AG04449 (cell line): ENCODE results near the gene ZSCAN12.

Experiments
- CTCF ChIA-PET: fragments of 350-600 bp; formaldehyde crosslinking; extraction: SDS; loops from one replicate; lab custom pipeline; 2021; ENCODE audit warnings: antibody characterized with exemption; lab: Yijun Ruan, JAX
- POLR2A ChIA-PET: fragments of 400-600, 350-600 bp; formaldehyde crosslinking; extraction: SDS; loops from one replicate; lab custom pipeline; 2020; ENCODE audit warnings: antibody characterized with exemption, inconsistent platforms; lab: Yijun Ruan, JAX
- DNase-seq: peaks from one replicate; pipeline ENCODE4 v3.0.0-alpha.2; 2010; ENCODE audit warnings: low read depth, low spot score
- H3K4me3 ChIP-seq: 2 replicates; pipeline ENCODE4 v1.5.1; 2011; ENCODE audit warnings: low read depth, mild to moderate bottlenecking, control low read depth, low read length
- CTCF ChIP-seq: IDR thresholded peaks from one replicate; pipeline ENCODE4 v1.5.1; 2011; ENCODE audit warnings: mild to moderate bottlenecking, moderate library complexity, low read length, control low read depth, inconsistent platforms; ENCODE audit not compliant: insufficient read depth; ENCODE audit errors: missing control alignments

ZSCAN12 gene

GRCh38 chr6:28436404-28436803, 36.9 kb upstream of the ZSCAN12 start:
- no peak for DNase-seq
- H3K4me3 ChIP-seq, result no peak overlapping the region
- no peak for TF ChIP-seq CTCF
- CTCF ChIA-PET, result no interaction called here
- POLR2A ChIA-PET, result no interaction called here

GRCh38 chr6:28433119-28433518, 33.6 kb upstream of the ZSCAN12 start:
- H3K4me3 ChIP-seq, result no peak overlapping the region
- no peak for DNase-seq
- POLR2A ChIA-PET, result no interaction called here
- CTCF ChIA-PET, result no interaction called here
- no peak for TF ChIP-seq CTCF

- ChIA-PET CTCF (no interaction called here), POLR2A (no interaction called here)
- DNase-seq, result no peak
- no peak for TF ChIP-seq CTCF
- no peak overlapping the region for H3K4me3 ChIP-seq
These were observed 30.2 kb upstream of the ZSCAN12 start for GRCh38 chr6:28429781-28430180.

- DNase-seq, result no peak
- no peak overlapping the region for H3K4me3 ChIP-seq
- ChIA-PET CTCF (no interaction called here), POLR2A (no interaction called here)
- TF ChIP-seq CTCF, result no peak
These were observed 26.5 kb upstream of the ZSCAN12 start for GRCh38 chr6:28425944-28426541.

- TF ChIP-seq CTCF, result no peak
- no peak overlapping the region for H3K4me3 ChIP-seq
- ChIA-PET CTCF (no interaction called here), POLR2A (no interaction called here)
- DNase-seq, result no peak
These were observed 24.6 kb upstream of the ZSCAN12 start for GRCh38 chr6:28424163-28424562.

- POLR2A ChIA-PET, result no interaction called here
- no peak for TF ChIP-seq CTCF
- no peak for DNase-seq
- H3K4me3 ChIP-seq, result no peak overlapping the region
- CTCF ChIA-PET, result no interaction called here
These were observed 24.0 kb upstream of the ZSCAN12 start for GRCh38 chr6:28423546-28423945.
